Neural cell (in vitro differentiated cells): ENCODE data around the gene S100A8. TPM values are rescaled to one million over a fixed set of nuclear protein-coding genes. Genes with fewer than 3 reads are reported as not detected.

Source experiments
- H2AFZ ChIP-seq: fragments of 200-600, 300-800 bp; sonication (generic), shearing (Covaris generic); 2 replicates; pipeline ENCODE4 v1.6.0; 2014; ENCODE audit warnings: low read depth, mild to moderate bottlenecking, antibody characterized with exemption, low read length, moderate library complexity
- H3F3A ChIP-seq: fragments of 200-600 bp; shearing (Covaris generic); 2 replicates; pipeline ENCODE4 v1.6.1; 2016; ENCODE audit warnings: mild to moderate bottlenecking, moderate library complexity, mixed read lengths, antibody characterized with exemption, low read length; ENCODE audit not compliant: insufficient read depth, poor library complexity, severe bottlenecking
- H3K27ac ChIP-seq: fragments of 200-600, 300-800 bp; sonication (generic), shearing (Covaris generic); 2 replicates; pipeline ENCODE4 v1.5.1; 2014; ENCODE audit warnings: mild to moderate bottlenecking, low read length, moderate library complexity
- H3K27me3 ChIP-seq: fragments of 300-800, 200-600 bp; sonication (generic), shearing (Covaris generic); 2 replicates; pipeline ENCODE4 v1.6.0; 2014; ENCODE audit warnings: mild to moderate bottlenecking, low read depth, low read length, moderate library complexity; ENCODE audit not compliant: insufficient read depth
- H3K36me3 ChIP-seq: fragments of 300-800, 200-600 bp; sonication (generic), shearing (Covaris generic); 2 replicates; pipeline ENCODE4 v1.5.1; 2014; ENCODE audit warnings: mild to moderate bottlenecking, antibody characterized with exemption, low read length, moderate library complexity; ENCODE audit not compliant: insufficient read depth
- H3K4me2 ChIP-seq: fragments of 300-800, 200-600 bp; sonication (generic), shearing (Covaris generic); 2 replicates; pipeline ENCODE4 v1.6.0; 2014; ENCODE audit warnings: mild to moderate bottlenecking, low read length
- H3K4me3 ChIP-seq: fragments of 300-800, 200-600 bp; sonication (generic), shearing (Covaris generic); 2 replicates; pipeline ENCODE4 v1.5.1; 2014; ENCODE audit warnings: mild to moderate bottlenecking, low read length, moderate library complexity
- H3K79me2 ChIP-seq: fragments of 200-600 bp; shearing (Covaris generic); replicated peaks from 2 replicates; pipeline ENCODE4 v1.6.0; 2014; ENCODE audit warnings: mild to moderate bottlenecking, low read length, moderate library complexity; ENCODE audit not compliant: insufficient read depth
- H3K9ac ChIP-seq: fragments of 300-800, 200-600 bp; sonication (generic), shearing (Covaris generic); 2 replicates; pipeline ENCODE4 v1.6.1; 2016; ENCODE audit warnings: mild to moderate bottlenecking, low read length, mixed read lengths
- H3K9me2 ChIP-seq: fragments of 200-600 bp; shearing (Covaris generic); 2 replicates; pipeline ENCODE4 v1.6.1; 2016; ENCODE audit warnings: mild to moderate bottlenecking, low read length, mixed read lengths; ENCODE audit not compliant: insufficient read depth
- H3K9me3 ChIP-seq: fragments of 200-600, 300-800 bp; sonication (generic), shearing (Covaris generic); 2 replicates; pipeline ENCODE4 v1.6.1; 2016; ENCODE audit warnings: mild to moderate bottlenecking, mixed run types, low read length, moderate library complexity, mixed read lengths
- H4K20me1 ChIP-seq: fragments of 200-600 bp; shearing (Covaris generic); 2 replicates; pipeline ENCODE4 v1.6.1; 2016; ENCODE audit warnings: mild to moderate bottlenecking, mixed run types; ENCODE audit not compliant: insufficient read depth
- CTCF ChIP-seq: fragments of 450-650 bp; IDR thresholded peaks from 2 replicates; pipeline ENCODE4 v1.5.1; 2014; ENCODE audit warnings: antibody characterized with exemption, mild to moderate bottlenecking, moderate library complexity; ENCODE audit not compliant: poor library complexity, severe bottlenecking
- EP300 ChIP-seq: fragments of 450-650 bp; conservative IDR thresholded peaks from 2 replicates; pipeline ENCODE4 v1.6.1; 2014; ENCODE audit warnings: antibody characterized with exemption, mild to moderate bottlenecking, moderate library complexity; ENCODE audit not compliant: poor library complexity, severe bottlenecking
- EZH2 ChIP-seq: fragments of 200-600, 300-800 bp; shearing (Covaris generic), sonication (generic); IDR thresholded peaks from 2 replicates; pipeline ENCODE4 v1.6.1; 2014; ENCODE audit warnings: antibody characterized with exemption, low read length, borderline replicate concordance, mild to moderate bottlenecking; ENCODE audit not compliant: insufficient read depth, poor library complexity, severe bottlenecking
- MXI1 ChIP-seq: fragments of 450-650 bp; conservative IDR thresholded peaks from 2 replicates; pipeline ENCODE4 v1.6.1; 2014; ENCODE audit warnings: antibody characterized with exemption, mild to moderate bottlenecking; ENCODE audit not compliant: poor library complexity, severe bottlenecking
- POLR2AphosphoS5 ChIP-seq: IDR thresholded peaks from 2 replicates; pipeline ENCODE4 v1.6.1; 2012
- RAD21 ChIP-seq: fragments of 450-650 bp; conservative IDR thresholded peaks from 2 replicates; pipeline ENCODE4 v1.6.1; 2014; ENCODE audit warnings: antibody characterized with exemption, mild to moderate bottlenecking, moderate library complexity
- REST ChIP-seq: IDR thresholded peaks from 2 replicates; pipeline ENCODE4 v1.6.1; 2012; ENCODE audit warnings: borderline replicate concordance
- SMC3 ChIP-seq: fragments of 450-650 bp; conservative IDR thresholded peaks from 2 replicates; pipeline ENCODE4 v1.6.1; 2014; ENCODE audit warnings: antibody characterized with exemption, mild to moderate bottlenecking, moderate library complexity; ENCODE audit not compliant: poor library complexity
- polyA plus RNA-seq: library from polyadenylated mRNA; depleted of rRNA; stranded (reverse); fragments of >200 nt; gene quantifications from 2 replicates; pipeline ENCODE4 v1.2.3, GENCODE V29; 2014

Gene S100A8
- polyA plus RNA-seq, 1 donor from 2014 or later, result not detected

GRCh38 chr1:153387785-153388184, 3.1 kb downstream of the S100A8 start:
- Histone ChIP-seq H3K27ac (no peak overlapping the region), H3F3A (no peaks in the 10 kb centered on the region), H3K79me2 (no peaks in the 10 kb centered on the region)

GRCh38 chr1:153387001-153387400, 3.9 kb downstream of the S100A8 start:
- no peaks in the 10 kb centered on the region for H3K27me3 ChIP-seq
- no peak overlapping the region for H3K4me2 ChIP-seq
- no peak overlapping the region for H2AFZ ChIP-seq
- no peaks in the 10 kb centered on the region for H3K79me2 ChIP-seq
- no peak for TF ChIP-seq EP300
- TF ChIP-seq SMC3, result no peak
- TF ChIP-seq REST, result no peak
- no peak for TF ChIP-seq RAD21
- TF ChIP-seq CTCF, result no peak
- no peak for TF ChIP-seq MXI1
- no peak for TF ChIP-seq EZH2
- no peak for TF ChIP-seq POLR2AphosphoS5
- H3K9me2 ChIP-seq, result no peaks in the 10 kb centered on the region
- peaks cover 3% of the 10 kb centered on the region for H3K9me3 ChIP-seq
- no peaks in the 10 kb centered on the region for H3F3A ChIP-seq
- H4K20me1 ChIP-seq, result no peaks in the 10 kb centered on the region
- no peak overlapping the region for H3K4me3 ChIP-seq
- H3K9ac ChIP-seq, result no peak overlapping the region
- no peaks in the 10 kb centered on the region for H3K36me3 ChIP-seq
- H3K27ac ChIP-seq, result no peak overlapping the region

More at GRCh38 chr1:153387785-153388184, 3.1 kb downstream of the S100A8 start:
- Histone ChIP-seq H3K36me3 (no peaks in the 10 kb centered on the region), H3K4me2 (no peak overlapping the region), H2AFZ (no peak overlapping the region), H3K9me3 (peaks cover 2% of the 10 kb centered on the region), H3K9me2 (no peaks in the 10 kb centered on the region), H3K27me3 (no peaks in the 10 kb centered on the region), H3K4me3 (no peak overlapping the region), H4K20me1 (no peaks in the 10 kb centered on the region), H3K9ac (no peak overlapping the region)
- no peak for TF ChIP-seq MXI1

- Histone ChIP-seq H2AFZ (no peak overlapping the region), H3K79me2 (no peaks in the 10 kb centered on the region), H3F3A (no peaks in the 10 kb centered on the region), H3K4me2 (no peak overlapping the region), H3K4me3 (no peak overlapping the region), H3K27ac (no peak overlapping the region), H3K9me3 (peaks cover 3% of the 10 kb centered on the region), H3K9me2 (no peaks in the 10 kb centered on the region), H4K20me1 (no peaks in the 10 kb centered on the region), H3K9ac (no peak overlapping the region), H3K27me3 (no peaks in the 10 kb centered on the region), H3K36me3 (no peaks in the 10 kb centered on the region)
- TF ChIP-seq CTCF, result no peak
- no peak for TF ChIP-seq EZH2
- no peak for TF ChIP-seq REST
- TF ChIP-seq POLR2AphosphoS5, result no peak
These were observed 4.4 kb downstream of the S100A8 start for GRCh38 chr1:153386500-153386901.
